ENCODE data around the gene SNW1.
A peak's percentile ranks its signal among the peaks of the same experiment; 100 is the strongest.
"Not testable (repeated sequence)": the region's sequence is repeated elsewhere in the genome, so short reads cannot be mapped to it uniquely, and the experiment has no call there.

The SNW1 gene

GRCh38 chr14:77760381-77761204 is at the start of gene SNW1:
SNW1 (minus strand) TSS chr14:77761156; CDS start chr14:77761127, 29 bp downstream.
- peak; percentile 95 to 96 for DNase-seq

GRCh38 chr14:77809011-77809410 is 48.1 kb upstream of the SNW1 start:
- DNase-seq, result no peak

GRCh38 chr14:77808250-77808649 is 47.3 kb upstream of the SNW1 start:
- DNase-seq, result no peak

GRCh38 chr14:77805706-77806105 is 44.8 kb upstream of the SNW1 start:
- no peak for DNase-seq

GRCh38 chr14:77804592-77804991 is 43.6 kb upstream of the SNW1 start:
- DNase-seq, result no peak

- DNase-seq, result no peak
Measured at GRCh38 chr14:77800814-77801213, 39.9 kb upstream of the SNW1 start.

GRCh38 chr14:77799863-77800730 is 39.1 kb upstream of the SNW1 start, which contains the start of gene ADCK1:
ADCK1 (plus strand) TSS chr14:77800109; CDS start chr14:77818979, 18,870 bp downstream.
- peak; percentile 68 to 79 for DNase-seq

- DNase-seq, result not testable (repeated sequence)
Measured at GRCh38 chr14:77799456-77799855, 38.5 kb upstream of the SNW1 start.

GRCh38 chr14:77794357-77794756 is 33.4 kb upstream of the SNW1 start:
- DNase-seq, result no peak

GRCh38 chr14:77793255-77793654 is 32.3 kb upstream of the SNW1 start:
- DNase-seq, result not testable (repeated sequence)

- DNase-seq, result no peak
Measured at GRCh38 chr14:77791225-77791600, 30.3 kb upstream of the SNW1 start.

GRCh38 chr14:77790566-77791224 is 29.7 kb upstream of the SNW1 start:
- DNase-seq, result no peak

- DNase-seq, result no peak
Measured at GRCh38 chr14:77786148-77786547, 25.2 kb upstream of the SNW1 start.

GRCh38 chr14:77782202-77782601 is 21.2 kb upstream of the SNW1 start:
- DNase-seq, result no peak

- not testable (repeated sequence) for DNase-seq
Measured at GRCh38 chr14:77773966-77774365, 13.0 kb upstream of the SNW1 start.

- not testable (repeated sequence) for DNase-seq
Measured at GRCh38 chr14:77768442-77769069, 7.6 kb upstream of the SNW1 start.

- no peak for DNase-seq
Measured at GRCh38 chr14:77763978-77764377, 3.0 kb upstream of the SNW1 start.

- DNase-seq, result no peak
Measured at GRCh38 chr14:77763316-77763715, 2.4 kb upstream of the SNW1 start.

GRCh38 chr14:77761205-77761931 is 412 bp upstream of the SNW1 start:
- DNase-seq, result peak; percentile 30 to 40

GRCh38 chr14:77752799-77753516 is 8.0 kb downstream of the SNW1 start:
- no peak for DNase-seq

GRCh38 chr14:77752266-77752665 is 8.7 kb downstream of the SNW1 start:
- no peak for DNase-seq
